ENCODE results near the gene PADI3. TPM values are rescaled to one million over a fixed set of nuclear protein-coding genes. Genes with fewer than 3 reads are reported as not detected.

The PADI3 gene
- total and polyA plus RNA-seq, 2 donors (not counting 1 experiment from before 2014, with no cell fraction given) = not detected

DNA sequence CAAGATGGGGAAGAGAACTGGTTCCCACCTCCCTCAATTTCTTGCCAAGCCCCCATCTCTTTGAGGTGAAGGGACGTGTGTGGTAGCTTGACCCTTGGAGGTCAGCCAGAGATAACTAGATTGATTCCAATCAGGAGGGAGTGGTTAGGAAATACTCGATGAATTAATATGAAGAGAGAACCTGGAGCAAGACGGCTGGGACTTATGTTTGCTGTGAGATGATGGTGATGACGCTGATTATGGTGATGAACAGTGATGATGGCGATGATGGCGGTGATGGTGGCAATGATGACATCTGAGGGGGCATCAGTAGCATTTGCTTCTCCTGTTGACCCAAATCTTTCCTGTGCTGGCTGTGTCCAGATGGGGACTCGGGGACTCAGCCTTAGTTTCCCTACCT, 43.2 kb upstream of the PADI3 start:
- H3K9ac ChIP-seq (ENCODE audit: insufficient read depth, low read length) = no peak overlapping the region
- H3K36me3 ChIP-seq (ENCODE audit: control insufficient read depth, insufficient read depth, low read length) = no peaks in the 10 kb centered on the region
- no peak overlapping the region for H3K4me3 ChIP-seq (replicated peaks in 1 of 4; ENCODE audit: control extremely low read depth in 1 of 4, insufficient read depth in 1 of 4, low read depth in 3 of 4, low read length in 4 of 4)
- H3K4me2 ChIP-seq (ENCODE audit: extremely low read depth, insufficient read depth, low read length) = no peak overlapping the region
- H3K4me1 ChIP-seq (ENCODE audit: control insufficient read depth, extremely low read depth, insufficient read depth, low read length) = no peaks in the 10 kb centered on the region
- H3K27ac ChIP-seq (ENCODE audit: insufficient read depth, low read length) = no peak overlapping the region
- H3K9me3 ChIP-seq (ENCODE audit: control insufficient read depth, insufficient read depth, low read depth, low read length) = no peaks in the 10 kb centered on the region
- DNase-seq (ENCODE audit: low read depth in 2 of 2) = no peak
- no peaks in the 10 kb centered on the region for H4K20me1 ChIP-seq (ENCODE audit: control insufficient read depth, extremely low read depth, insufficient read depth, low read length)
- TF ChIP-seq CTCF (conservative IDR thresholded peaks at IDR 0.05 in 1 of 2, IDR thresholded peaks at IDR 0.05 in 1 of 2; ENCODE audit: low read depth in 1 of 2, low read length in 2 of 2) (no peak), EZH2 (IDR thresholded peaks at IDR 0.05; ENCODE audit: low read length, missing control alignments) (no peak)
- no peak overlapping the region for H2AFZ ChIP-seq (ENCODE audit: low read length)
- H3K27me3 ChIP-seq (ENCODE audit: control insufficient read depth, insufficient read depth, low read length) = peaks cover 6% of the 10 kb centered on the region
- H3K79me2 ChIP-seq (ENCODE audit: control insufficient read depth, insufficient read depth, low read length) = no peaks in the 10 kb centered on the region

DNA sequence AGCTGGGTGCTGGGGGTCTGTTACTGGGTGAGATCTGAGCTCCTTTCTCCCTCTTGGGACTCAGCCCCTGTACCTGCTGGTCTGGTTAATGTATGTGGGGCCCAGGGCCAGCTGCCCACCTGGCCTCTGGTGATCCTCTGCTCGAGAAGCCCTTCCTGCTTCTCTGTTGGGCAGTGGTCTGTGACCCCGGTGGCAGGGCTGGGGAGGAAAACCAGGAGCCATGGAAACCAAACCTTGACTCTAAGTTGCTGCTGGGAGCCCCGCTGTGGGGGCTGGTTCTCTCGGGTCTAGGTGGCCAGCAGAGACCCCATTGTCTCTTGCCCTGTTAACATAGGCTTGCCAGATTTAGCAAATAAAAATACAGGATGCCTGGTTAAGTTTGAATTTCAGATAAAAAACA, 42.7 kb upstream of the PADI3 start:
- H3K79me2 ChIP-seq (ENCODE audit: control insufficient read depth, insufficient read depth, low read length) = no peaks in the 10 kb centered on the region
- TF ChIP-seq EZH2 (IDR thresholded peaks at IDR 0.05; ENCODE audit: low read length, missing control alignments) (no peak), CTCF (conservative IDR thresholded peaks at IDR 0.05 in 1 of 2, IDR thresholded peaks at IDR 0.05 in 1 of 2; ENCODE audit: low read depth in 1 of 2, low read length in 2 of 2) (no peak)

GRCh38 chr1:17207046-17207445, 41.9 kb upstream of the PADI3 start:
- peaks cover 6% of the 10 kb centered on the region for H3K27me3 ChIP-seq (ENCODE audit: control insufficient read depth, insufficient read depth, low read length)
- no peak overlapping the region for H2AFZ ChIP-seq (ENCODE audit: low read length)
- H3K36me3 ChIP-seq (ENCODE audit: control insufficient read depth, insufficient read depth, low read length) = no peaks in the 10 kb centered on the region
- no peak overlapping the region for H3K4me3 ChIP-seq (replicated peaks in 1 of 4; ENCODE audit: control extremely low read depth in 1 of 4, insufficient read depth in 1 of 4, low read depth in 3 of 4, low read length in 4 of 4)
- no peak overlapping the region for H3K9ac ChIP-seq (ENCODE audit: insufficient read depth, low read length)
- no peak for TF ChIP-seq CTCF (conservative IDR thresholded peaks at IDR 0.05 in 1 of 2, IDR thresholded peaks at IDR 0.05 in 1 of 2; ENCODE audit: low read depth in 1 of 2, low read length in 2 of 2)
- no peak for TF ChIP-seq EZH2 (IDR thresholded peaks at IDR 0.05; ENCODE audit: low read length, missing control alignments)
- no peaks in the 10 kb centered on the region for H3K4me1 ChIP-seq (ENCODE audit: control insufficient read depth, extremely low read depth, insufficient read depth, low read length)
- DNase-seq (ENCODE audit: low read depth in 2 of 2) = no peak
- H3K27ac ChIP-seq (ENCODE audit: insufficient read depth, low read length) = no peak overlapping the region
- H3K79me2 ChIP-seq (ENCODE audit: control insufficient read depth, insufficient read depth, low read length) = no peaks in the 10 kb centered on the region
- H4K20me1 ChIP-seq (ENCODE audit: control insufficient read depth, extremely low read depth, insufficient read depth, low read length) = no peaks in the 10 kb centered on the region
- H3K9me3 ChIP-seq (ENCODE audit: control insufficient read depth, insufficient read depth, low read depth, low read length) = no peaks in the 10 kb centered on the region
- no peak overlapping the region for H3K4me2 ChIP-seq (ENCODE audit: extremely low read depth, insufficient read depth, low read length)

More for the DNA sequence above, 42.7 kb upstream of the PADI3 start:
- Histone ChIP-seq H4K20me1 (ENCODE audit: control insufficient read depth, extremely low read depth, insufficient read depth, low read length) (no peaks in the 10 kb centered on the region), H3K4me1 (ENCODE audit: control insufficient read depth, extremely low read depth, insufficient read depth, low read length) (no peaks in the 10 kb centered on the region), H3K27ac (ENCODE audit: insufficient read depth, low read length) (no peak overlapping the region), H2AFZ (ENCODE audit: low read length) (no peak overlapping the region), H3K9me3 (ENCODE audit: control insufficient read depth, insufficient read depth, low read depth, low read length) (no peaks in the 10 kb centered on the region), H3K9ac (ENCODE audit: insufficient read depth, low read length) (no peak overlapping the region), H3K4me3 (replicated peaks in 1 of 4; ENCODE audit: control extremely low read depth in 1 of 4, insufficient read depth in 1 of 4, low read depth in 3 of 4, low read length in 4 of 4) (no peak overlapping the region), H3K4me2 (ENCODE audit: extremely low read depth, insufficient read depth, low read length) (no peak overlapping the region), H3K27me3 (ENCODE audit: control insufficient read depth, insufficient read depth, low read length) (peaks cover 6% of the 10 kb centered on the region), H3K36me3 (ENCODE audit: control insufficient read depth, insufficient read depth, low read length) (no peaks in the 10 kb centered on the region)
- DNase-seq (ENCODE audit: low read depth in 2 of 2) = no peak
